ENCODE data around the gene ZBTB20. TPM values are rescaled to one million over a fixed set of nuclear protein-coding genes. Genes with fewer than 3 reads are reported as not detected.

The ZBTB20 gene
- total and polyA plus RNA-seq, 2 donors (not counting 1 experiment from before 2014, with no cell fraction given) = 4.0 to 22.5 TPM

GRCh38 chr3:114525278-114525677 is 621.8 kb downstream of the ZBTB20 start:
- H2AFZ ChIP-seq (ENCODE audit: low read length) = no peak overlapping the region
- H3K9ac ChIP-seq (ENCODE audit: insufficient read depth, low read length) = no peak overlapping the region
- peaks cover 2% of the 10 kb centered on the region for H3K4me1 ChIP-seq (ENCODE audit: control insufficient read depth, extremely low read depth, insufficient read depth, low read length)
- no peaks in the 10 kb centered on the region for H3K36me3 ChIP-seq (ENCODE audit: control insufficient read depth, insufficient read depth, low read length)
- H3K27me3 ChIP-seq (ENCODE audit: control insufficient read depth, insufficient read depth, low read length) = no peaks in the 10 kb centered on the region
- H3K4me2 ChIP-seq (ENCODE audit: extremely low read depth, insufficient read depth, low read length) = no peak overlapping the region
- TF ChIP-seq CTCF (conservative IDR thresholded peaks at IDR 0.05 in 1 of 2, IDR thresholded peaks at IDR 0.05 in 1 of 2; ENCODE audit: low read depth in 1 of 2, low read length in 2 of 2) (no peak), EZH2 (IDR thresholded peaks at IDR 0.05; ENCODE audit: low read length, missing control alignments) (no peak)
- H3K9me3 ChIP-seq (ENCODE audit: control insufficient read depth, insufficient read depth, low read depth, low read length) = no peaks in the 10 kb centered on the region
- no peak overlapping the region for H3K4me3 ChIP-seq (replicated peaks in 1 of 4; ENCODE audit: control extremely low read depth in 1 of 4, insufficient read depth in 1 of 4, low read depth in 3 of 4, low read length in 4 of 4)
- no peaks in the 10 kb centered on the region for H4K20me1 ChIP-seq (ENCODE audit: control insufficient read depth, extremely low read depth, insufficient read depth, low read length)
- H3K27ac ChIP-seq (ENCODE audit: insufficient read depth, low read length) = no peak overlapping the region
- H3K79me2 ChIP-seq (ENCODE audit: control insufficient read depth, insufficient read depth, low read length) = no peaks in the 10 kb centered on the region
- peak in 1 of 2 donors; percentile 47 for DNase-seq (ENCODE audit: low read depth in 2 of 2)

GRCh38 chr3:114519415-114519814 is 627.7 kb downstream of the ZBTB20 start:
- Histone ChIP-seq H3K4me2 (ENCODE audit: extremely low read depth, insufficient read depth, low read length) (no peak overlapping the region), H3K27ac (ENCODE audit: insufficient read depth, low read length) (no peak overlapping the region), H2AFZ (ENCODE audit: low read length) (no peak overlapping the region), H3K27me3 (ENCODE audit: control insufficient read depth, insufficient read depth, low read length) (no peaks in the 10 kb centered on the region), H3K36me3 (ENCODE audit: control insufficient read depth, insufficient read depth, low read length) (no peaks in the 10 kb centered on the region), H3K9ac (ENCODE audit: insufficient read depth, low read length) (no peak overlapping the region), H3K9me3 (ENCODE audit: control insufficient read depth, insufficient read depth, low read depth, low read length) (no peaks in the 10 kb centered on the region), H3K4me3 (replicated peaks in 1 of 4; ENCODE audit: control extremely low read depth in 1 of 4, insufficient read depth in 1 of 4, low read depth in 3 of 4, low read length in 4 of 4) (no peak overlapping the region), H3K4me1 (ENCODE audit: control insufficient read depth, extremely low read depth, insufficient read depth, low read length) (peaks cover 2% of the 10 kb centered on the region), H3K79me2 (ENCODE audit: control insufficient read depth, insufficient read depth, low read length) (no peaks in the 10 kb centered on the region), H4K20me1 (ENCODE audit: control insufficient read depth, extremely low read depth, insufficient read depth, low read length) (no peaks in the 10 kb centered on the region)
- TF ChIP-seq EZH2 (IDR thresholded peaks at IDR 0.05; ENCODE audit: low read length, missing control alignments) = no peak
- TF ChIP-seq CTCF (conservative IDR thresholded peaks at IDR 0.05 in 1 of 2, IDR thresholded peaks at IDR 0.05 in 1 of 2; ENCODE audit: low read depth in 1 of 2, low read length in 2 of 2) = no peak
- DNase-seq (ENCODE audit: low read depth in 2 of 2) = peak; percentile 77 to 84

- TF ChIP-seq EZH2 (IDR thresholded peaks at IDR 0.05; ENCODE audit: low read length, missing control alignments) = no peak
- no peak for TF ChIP-seq CTCF (conservative IDR thresholded peaks at IDR 0.05 in 1 of 2, IDR thresholded peaks at IDR 0.05 in 1 of 2; ENCODE audit: low read depth in 1 of 2, low read length in 2 of 2)
- Histone ChIP-seq H3K9ac (ENCODE audit: insufficient read depth, low read length) (no peak overlapping the region), H4K20me1 (ENCODE audit: control insufficient read depth, extremely low read depth, insufficient read depth, low read length) (no peaks in the 10 kb centered on the region), H3K4me2 (ENCODE audit: extremely low read depth, insufficient read depth, low read length) (no peak overlapping the region), H2AFZ (ENCODE audit: low read length) (no peak overlapping the region), H3K9me3 (ENCODE audit: control insufficient read depth, insufficient read depth, low read depth, low read length) (no peaks in the 10 kb centered on the region), H3K36me3 (ENCODE audit: control insufficient read depth, insufficient read depth, low read length) (no peaks in the 10 kb centered on the region), H3K4me1 (ENCODE audit: control insufficient read depth, extremely low read depth, insufficient read depth, low read length) (peaks cover 2% of the 10 kb centered on the region), H3K27me3 (ENCODE audit: control insufficient read depth, insufficient read depth, low read length) (no peaks in the 10 kb centered on the region), H3K79me2 (ENCODE audit: control insufficient read depth, insufficient read depth, low read length) (no peaks in the 10 kb centered on the region), H3K27ac (ENCODE audit: insufficient read depth, low read length) (peak overlapping the region; percentile 15), H3K4me3 (replicated peaks in 1 of 4; ENCODE audit: control extremely low read depth in 1 of 4, insufficient read depth in 1 of 4, low read depth in 3 of 4, low read length in 4 of 4) (no peak overlapping the region)
- DNase-seq (ENCODE audit: low read depth in 2 of 2) = peak in 1 of 2 donors; percentile 37
These were observed 628.8 kb downstream of the ZBTB20 start for GRCh38 chr3:114518206-114518808.
